Fibroblast of villous mesenchyme (primary cell): ENCODE results near the gene RHBDD3. TPM values are rescaled to one million over a fixed set of nuclear protein-coding genes. Genes with fewer than 3 reads are reported as not detected.
A peak's percentile ranks its signal among the peaks of the same experiment; 100 is the strongest.

Experiments used
- DNase-seq: peaks from one replicate; pipeline ENCODE4 v3.0.0-alpha.2; 2010; ENCODE audit warnings: low read depth
- H3K4me3 ChIP-seq: 2 replicates; pipeline ENCODE4 v1.5.1; 2011; ENCODE audit warnings: low read depth, mild to moderate bottlenecking, low read length
- CTCF ChIP-seq: IDR thresholded peaks from 2 replicates; pipeline ENCODE4 v1.5.1; 2012; ENCODE audit warnings: low read depth, mild to moderate bottlenecking, low read length; ENCODE audit not compliant: insufficient read depth
- total RNA-seq: library from RNA; depleted of rRNA; stranded (reverse); fragments of >200 nt; gene quantifications from 2 replicates; pipeline ENCODE4 v1.2.3, GENCODE V29; 2012

RHBDD3 gene
- total RNA-seq, 1 donor, result 22.9 TPM

- no peak for TF ChIP-seq CTCF
- DNase-seq, result no peak
- H3K4me3 ChIP-seq, result no peak overlapping the region
These were observed 3.9 kb downstream of the RHBDD3 start for GRCh38 chr22:29263791-29264276.

GRCh38 chr22:29260601-29261315 is 7.0 kb downstream of the RHBDD3 start:
- no peak overlapping the region for H3K4me3 ChIP-seq
- no peak for TF ChIP-seq CTCF
- DNase-seq, result no peak

- no peak overlapping the region for H3K4me3 ChIP-seq
- DNase-seq, result no peak
- no peak for TF ChIP-seq CTCF
These were observed 7.7 kb downstream of the RHBDD3 start for GRCh38 chr22:29260031-29260560.

- TF ChIP-seq CTCF, result peak; percentile 4
- no peak overlapping the region for H3K4me3 ChIP-seq
- no peak for DNase-seq
These were observed 8.4 kb downstream of the RHBDD3 start for GRCh38 chr22:29259253-29259899.

- no peak overlapping the region for H3K4me3 ChIP-seq
- TF ChIP-seq CTCF, result no peak
- DNase-seq, result no peak
These were observed 9.2 kb downstream of the RHBDD3 start for GRCh38 chr22:29258407-29259252.

- no peak for TF ChIP-seq CTCF
These were observed 10.0 kb downstream of the RHBDD3 start for GRCh38 chr22:29257751-29258181.

More at GRCh38 chr22:29257751-29258181, 10.0 kb downstream of the RHBDD3 start:
- no peak for DNase-seq
- H3K4me3 ChIP-seq, result no peak overlapping the region
